GM12878 (cell line): ENCODE data around the gene PRSS27.

Experiments used
- JUNB ChIP-seq: IDR thresholded peaks from 2 replicates; pipeline ENCODE4 v1.6.1; 2016; ENCODE audit warnings: antibody characterized with exemption, mild to moderate bottlenecking
- TF ChIP-seq, protein P1 (sequence below), 3 experiments: IDR thresholded peaks in 2 of 3; conservative IDR thresholded peaks in 1 of 3; 2 replicates each; pipeline ENCODE4 v1.5.1; 2011; ENCODE audit warnings: low read depth in 3 of 3, low read length in 3 of 3, mild to moderate bottlenecking in 3 of 3, control low read depth in 2 of 3, moderate library complexity in 2 of 3, inconsistent platforms in 1 of 3, mixed read lengths in 1 of 3; ENCODE audit not compliant: control insufficient read depth in 2 of 3, insufficient read depth in 1 of 3; ENCODE audit errors: extremely low read depth in 1 of 3

GRCh38 chr16:2710711-2711231 lies 9.3 kb downstream of the PRSS27 start:
- TF ChIP-seq JUNB = no peak
- TF ChIP-seq, protein P1, sequence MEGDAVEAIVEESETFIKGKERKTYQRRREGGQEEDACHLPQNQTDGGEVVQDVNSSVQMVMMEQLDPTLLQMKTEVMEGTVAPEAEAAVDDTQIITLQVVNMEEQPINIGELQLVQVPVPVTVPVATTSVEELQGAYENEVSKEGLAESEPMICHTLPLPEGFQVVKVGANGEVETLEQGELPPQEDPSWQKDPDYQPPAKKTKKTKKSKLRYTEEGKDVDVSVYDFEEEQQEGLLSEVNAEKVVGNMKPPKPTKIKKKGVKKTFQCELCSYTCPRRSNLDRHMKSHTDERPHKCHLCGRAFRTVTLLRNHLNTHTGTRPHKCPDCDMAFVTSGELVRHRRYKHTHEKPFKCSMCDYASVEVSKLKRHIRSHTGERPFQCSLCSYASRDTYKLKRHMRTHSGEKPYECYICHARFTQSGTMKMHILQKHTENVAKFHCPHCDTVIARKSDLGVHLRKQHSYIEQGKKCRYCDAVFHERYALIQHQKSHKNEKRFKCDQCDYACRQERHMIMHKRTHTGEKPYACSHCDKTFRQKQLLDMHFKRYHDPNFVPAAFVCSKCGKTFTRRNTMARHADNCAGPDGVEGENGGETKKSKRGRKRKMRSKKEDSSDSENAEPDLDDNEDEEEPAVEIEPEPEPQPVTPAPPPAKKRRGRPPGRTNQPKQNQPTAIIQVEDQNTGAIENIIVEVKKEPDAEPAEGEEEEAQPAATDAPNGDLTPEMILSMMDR (IDR thresholded peaks at IDR 0.05 in 2 of 3, conservative IDR thresholded peaks at IDR 0.05 in 1 of 3; ENCODE audit: control insufficient read depth in 2 of 3, extremely low read depth in 1 of 3, insufficient read depth in 1 of 3, low read depth in 3 of 3, low read length in 3 of 3) = no peak
